Measurements from ENCODE around the gene NT5E.

DNA sequence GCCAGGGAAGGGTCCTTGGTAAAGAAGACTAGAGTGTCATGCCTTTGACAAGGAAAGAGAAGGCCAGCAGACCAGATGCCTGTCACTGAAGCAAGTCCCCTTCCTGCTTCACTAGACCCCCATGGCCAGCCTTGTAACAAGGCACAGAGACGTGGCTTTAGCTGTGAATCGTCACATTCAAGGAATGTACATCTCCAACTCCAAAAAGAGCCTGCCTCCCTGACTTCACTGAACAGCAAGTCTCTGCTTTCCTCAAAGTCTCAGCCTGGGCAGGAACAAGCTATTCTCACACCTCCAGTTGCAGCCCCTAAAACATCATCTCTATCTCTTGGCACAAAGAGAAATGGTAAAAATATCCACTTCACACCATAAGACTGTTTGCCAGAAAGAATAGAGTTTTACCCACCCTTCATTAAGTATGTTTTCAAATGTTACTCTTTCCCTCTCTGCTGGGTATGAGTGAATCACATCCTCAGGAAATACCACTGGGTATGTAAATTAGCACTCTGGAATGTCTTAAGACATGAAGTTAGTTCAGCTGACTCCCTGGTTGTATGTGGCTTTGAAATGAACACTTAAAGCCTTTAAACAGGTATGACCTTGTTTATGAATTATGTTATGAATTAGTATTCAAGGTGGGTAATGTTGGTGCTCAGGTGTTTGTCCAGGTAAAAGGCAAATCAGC lies 46.4 kb upstream of the NT5E start:
- no peak; the same call in 1 of the 2 replicates for TF ChIP-seq POLR2AphosphoS5 (IDR thresholded peaks at IDR 0.05; ENCODE audit: borderline replicate concordance, low read depth, low read length)
- no peak for TF ChIP-seq EZH2 (IDR thresholded peaks at IDR 0.05)
